GM12878 (cell line): ENCODE results near the gene TUBA4B. TPM values are rescaled to one million over a fixed set of nuclear protein-coding genes. Genes with fewer than 3 reads are reported as not detected.

Experiments used
- ATF7 ChIP-seq: fragments of 450-650 bp; IDR thresholded peaks from 2 replicates; pipeline ENCODE4 v1.6.1; 2016; ENCODE audit warnings: low read depth, mild to moderate bottlenecking
- BMI1 ChIP-seq: fragments of 450-650 bp; IDR thresholded peaks from 2 replicates; pipeline ENCODE4 v1.6.1; 2016; ENCODE audit warnings: mild to moderate bottlenecking, moderate library complexity, borderline replicate concordance
- CBX5 ChIP-seq: sonication (generic); IDR thresholded peaks from 2 replicates; pipeline ENCODE4 v1.6.1; 2016; ENCODE audit warnings: low read depth, moderate library complexity, mild to moderate bottlenecking, inconsistent platforms
- KAT2A ChIP-seq: conservative IDR thresholded peaks from 2 replicates; pipeline ENCODE4 v1.6.1; 2011; ENCODE audit warnings: low read depth, low read length; ENCODE audit not compliant: control insufficient read depth
- MTA2 ChIP-seq: fragments of 450-650 bp; IDR thresholded peaks from 2 replicates; pipeline ENCODE4 v1.6.1; 2016; ENCODE audit warnings: low read depth, mild to moderate bottlenecking, moderate library complexity
- NFIC ChIP-seq: IDR thresholded peaks from 2 replicates; pipeline ENCODE4 v1.6.1; 2012; ENCODE audit warnings: low read depth, mild to moderate bottlenecking, inconsistent platforms, low read length, moderate library complexity
- NR2C1 ChIP-seq: fragments of 450-650 bp; IDR thresholded peaks from 2 replicates; pipeline ENCODE4 v1.6.1; 2017; ENCODE audit warnings: antibody characterized with exemption, mild to moderate bottlenecking, moderate library complexity
- NR2C2 ChIP-seq: IDR thresholded peaks from 2 replicates; pipeline ENCODE4 v1.6.1; 2011; ENCODE audit warnings: borderline replicate concordance, low read depth; ENCODE audit not compliant: control insufficient read depth, insufficient read length
- NRF1 ChIP-seq: conservative IDR thresholded peaks from 2 replicates; pipeline ENCODE4 v1.6.1; 2011; ENCODE audit warnings: mild to moderate bottlenecking, low read depth, low read length, improper control_type of control experiment
- POLR2AphosphoS2 ChIP-seq: IDR thresholded peaks from 2 replicates; pipeline ENCODE4 v1.6.1; 2011; ENCODE audit warnings: low read depth, mild to moderate bottlenecking, low read length, improper control_type of control experiment, moderate library complexity
- POU2F2 ChIP-seq: IDR thresholded peaks from 3 replicates; pipeline ENCODE4 v1.6.1; 2011; ENCODE audit warnings: low read depth, mild to moderate bottlenecking, low read length, borderline replicate concordance
- RAD21 ChIP-seq: IDR thresholded peaks from 2 replicates; pipeline ENCODE4 v1.6.1; 2011; ENCODE audit warnings: mild to moderate bottlenecking, low read depth, low read length, moderate library complexity; ENCODE audit not compliant: insufficient read depth
- SP1 ChIP-seq: IDR thresholded peaks from one replicate; pipeline ENCODE4 v1.6.1; 2011; ENCODE audit warnings: low read depth, low read length
- TARDBP ChIP-seq: IDR thresholded peaks from 2 replicates; pipeline ENCODE4 v1.6.1; 2016; ENCODE audit warnings: borderline replicate concordance
- TCF12 ChIP-seq: IDR thresholded peaks from 2 replicates; pipeline ENCODE4 v1.6.1; 2011; ENCODE audit warnings: low read depth, mild to moderate bottlenecking, low read length
- YBX1 ChIP-seq: fragments of 450-650 bp; IDR thresholded peaks from 2 replicates; pipeline ENCODE4 v1.6.1; 2016; ENCODE audit warnings: antibody characterized with exemption
- ZNF217 ChIP-seq: fragments of 450-650 bp; IDR thresholded peaks from 2 replicates; pipeline ENCODE4 v1.6.1; 2017; ENCODE audit warnings: antibody characterized with exemption, mild to moderate bottlenecking
- ZNF274 ChIP-seq: IDR thresholded peaks from one replicate; pipeline ENCODE4 v1.8.0; 2011; ENCODE audit not compliant: insufficient read length, insufficient read depth
- polyA plus RNA-seq, 11 experiments: library from polyadenylated mRNA; depleted of rRNA in 4 of 11; unstranded in 6 of 11; stranded (reverse) in 5 of 11; fragments of >200 nt; fragmentation: Nextera tagmentation in 4 of 11; fragmentation: Illumina TruSeq in 1 of 11; extraction: Ambion mirVana in 4 of 11; extraction: Trizol in 1 of 11; gene quantifications; 1 replicate in 1 of 11; 2 replicates in 10 of 11; pipeline versions ENCODE4 v1.2.1 to v1.2.3, GENCODE V29; 2011 to 2016; ENCODE audit warnings: inconsistent platforms in 2 of 11, missing spikeins in 2 of 11, low read depth in 1 of 11
- total RNA-seq, 4 experiments: library from RNA; depleted of rRNA in 3 of 4; stranded (reverse); fragments of >200 nt in 3 of 4; fragmentation: Illumina TruSeq in 1 of 4; extraction: Trizol in 1 of 4; gene quantifications; 2 replicates each; pipeline versions ENCODE4 v1.2.1 to v1.2.3, GENCODE V29; 2013 to 2021
- TF ChIP-seq, protein P1 (sequence below): fragments of 450-650 bp; IDR thresholded peaks from 2 replicates; pipeline ENCODE4 v1.6.1; 2017; ENCODE audit warnings: mild to moderate bottlenecking, moderate library complexity
- TF ChIP-seq, protein P2 (sequence below): fragments of 450-650 bp; IDR thresholded peaks from 2 replicates; pipeline ENCODE4 v1.6.1; 2017; ENCODE audit warnings: low read depth, mild to moderate bottlenecking, moderate library complexity
- TF ChIP-seq, protein P3 (sequence below): fragments of 450-650 bp; IDR thresholded peaks from 2 replicates; pipeline ENCODE4 v1.6.1; 2017; ENCODE audit warnings: mild to moderate bottlenecking, low read depth, inconsistent platforms; ENCODE audit not compliant: poor library complexity, severe bottlenecking

TUBA4B gene
- total and polyA plus RNA-seq, 10 of the 15 experiments (the other 5 are each of a cell fraction or from before 2014, with no cell fraction given), result 0.07 TPM; not detected in 9

DNA sequence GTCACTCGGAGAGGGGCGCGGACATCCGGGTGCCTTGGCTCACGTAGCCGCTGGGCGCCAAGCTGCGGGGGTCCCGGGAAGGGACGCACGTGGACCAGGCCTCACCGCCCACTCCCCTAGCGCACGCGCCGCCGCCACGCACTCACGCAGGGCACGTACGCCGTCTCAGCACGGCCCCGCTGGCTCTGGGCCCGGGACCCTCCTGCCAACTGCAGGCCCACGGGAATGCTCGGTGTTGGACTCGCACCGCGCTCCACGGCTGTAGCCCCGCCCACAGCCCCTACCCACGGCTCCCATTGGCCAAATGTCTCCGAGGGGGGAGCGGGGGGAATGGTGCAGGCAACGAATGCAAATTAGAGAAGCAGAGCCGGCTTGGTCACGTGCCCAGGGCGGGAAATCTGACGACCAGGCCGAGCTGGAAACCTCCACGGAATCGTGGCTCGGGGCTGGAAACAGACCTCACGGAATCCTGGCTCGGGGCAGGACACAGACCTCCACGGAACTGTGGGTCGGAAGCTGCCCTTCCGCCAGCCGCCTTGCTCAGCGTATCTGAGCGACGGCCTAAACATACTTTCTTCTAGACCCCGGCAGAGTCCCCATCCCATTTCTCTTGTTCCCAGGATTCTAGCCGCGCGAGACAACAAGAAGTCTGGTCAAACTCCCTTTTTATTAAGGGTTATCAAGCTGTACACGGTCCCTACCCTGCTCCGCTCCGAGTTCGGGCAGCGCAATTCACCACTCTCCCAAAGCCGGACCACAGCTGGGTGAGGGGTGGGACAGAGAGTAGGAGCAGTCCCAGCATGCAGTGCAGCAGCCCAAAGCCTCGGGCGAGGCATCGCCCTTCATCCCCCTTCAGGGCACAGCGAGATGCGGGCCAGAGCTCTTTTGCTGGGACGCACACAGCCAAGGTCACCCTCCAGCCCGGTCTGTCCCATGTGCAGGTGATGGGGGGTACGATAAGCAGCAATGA lies 34.0 kb upstream of the TUBA4B start, which contains the start of gene ABCB6 (continued):
- TF ChIP-seq, protein P1, sequence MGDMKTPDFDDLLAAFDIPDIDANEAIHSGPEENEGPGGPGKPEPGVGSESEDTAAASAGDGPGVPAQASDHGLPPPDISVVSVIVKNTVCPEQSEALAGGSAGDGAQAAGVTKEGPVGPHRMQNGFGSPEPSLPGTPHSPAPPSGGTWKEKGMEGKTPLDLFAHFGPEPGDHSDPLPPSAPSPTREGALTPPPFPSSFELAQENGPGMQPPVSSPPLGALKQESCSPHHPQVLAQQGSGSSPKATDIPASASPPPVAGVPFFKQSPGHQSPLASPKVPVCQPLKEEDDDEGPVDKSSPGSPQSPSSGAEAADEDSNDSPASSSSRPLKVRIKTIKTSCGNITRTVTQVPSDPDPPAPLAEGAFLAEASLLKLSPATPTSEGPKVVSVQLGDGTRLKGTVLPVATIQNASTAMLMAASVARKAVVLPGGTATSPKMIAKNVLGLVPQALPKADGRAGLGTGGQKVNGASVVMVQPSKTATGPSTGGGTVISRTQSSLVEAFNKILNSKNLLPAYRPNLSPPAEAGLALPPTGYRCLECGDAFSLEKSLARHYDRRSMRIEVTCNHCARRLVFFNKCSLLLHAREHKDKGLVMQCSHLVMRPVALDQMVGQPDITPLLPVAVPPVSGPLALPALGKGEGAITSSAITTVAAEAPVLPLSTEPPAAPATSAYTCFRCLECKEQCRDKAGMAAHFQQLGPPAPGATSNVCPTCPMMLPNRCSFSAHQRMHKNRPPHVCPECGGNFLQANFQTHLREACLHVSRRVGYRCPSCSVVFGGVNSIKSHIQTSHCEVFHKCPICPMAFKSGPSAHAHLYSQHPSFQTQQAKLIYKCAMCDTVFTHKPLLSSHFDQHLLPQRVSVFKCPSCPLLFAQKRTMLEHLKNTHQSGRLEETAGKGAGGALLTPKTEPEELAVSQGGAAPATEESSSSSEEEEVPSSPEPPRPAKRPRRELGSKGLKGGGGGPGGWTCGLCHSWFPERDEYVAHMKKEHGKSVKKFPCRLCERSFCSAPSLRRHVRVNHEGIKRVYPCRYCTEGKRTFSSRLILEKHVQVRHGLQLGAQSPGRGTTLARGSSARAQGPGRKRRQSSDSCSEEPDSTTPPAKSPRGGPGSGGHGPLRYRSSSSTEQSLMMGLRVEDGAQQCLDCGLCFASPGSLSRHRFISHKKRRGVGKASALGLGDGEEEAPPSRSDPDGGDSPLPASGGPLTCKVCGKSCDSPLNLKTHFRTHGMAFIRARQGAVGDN, result peak; percentile 89
- TF ChIP-seq, protein P2, sequence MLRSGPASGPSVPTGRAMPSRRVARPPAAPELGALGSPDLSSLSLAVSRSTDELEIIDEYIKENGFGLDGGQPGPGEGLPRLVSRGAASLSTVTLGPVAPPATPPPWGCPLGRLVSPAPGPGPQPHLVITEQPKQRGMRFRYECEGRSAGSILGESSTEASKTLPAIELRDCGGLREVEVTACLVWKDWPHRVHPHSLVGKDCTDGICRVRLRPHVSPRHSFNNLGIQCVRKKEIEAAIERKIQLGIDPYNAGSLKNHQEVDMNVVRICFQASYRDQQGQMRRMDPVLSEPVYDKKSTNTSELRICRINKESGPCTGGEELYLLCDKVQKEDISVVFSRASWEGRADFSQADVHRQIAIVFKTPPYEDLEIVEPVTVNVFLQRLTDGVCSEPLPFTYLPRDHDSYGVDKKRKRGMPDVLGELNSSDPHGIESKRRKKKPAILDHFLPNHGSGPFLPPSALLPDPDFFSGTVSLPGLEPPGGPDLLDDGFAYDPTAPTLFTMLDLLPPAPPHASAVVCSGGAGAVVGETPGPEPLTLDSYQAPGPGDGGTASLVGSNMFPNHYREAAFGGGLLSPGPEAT, result 0 out of 2 replicates have a peak, but pooled peaks have one; percentile 31
- peak; percentile 42 for TF ChIP-seq SP1
- no peak for TF ChIP-seq NR2C1
- TF ChIP-seq POU2F2, result peak; percentile 96; the same call in 2 of the 3 replicates
- TF ChIP-seq NFIC, result no peak
- TF ChIP-seq ATF7, result no peak
- TF ChIP-seq MTA2, result 0 out of 2 replicates have a peak, but pooled peaks have one; percentile 9
- TF ChIP-seq RAD21, result no peak
- no peak for TF ChIP-seq TARDBP
- no peak for TF ChIP-seq KAT2A
- no peak for TF ChIP-seq TCF12
- no peak for TF ChIP-seq NRF1
- TF ChIP-seq NR2C2, result no peak
- peak; percentile 91 for TF ChIP-seq POLR2AphosphoS2
- TF ChIP-seq BMI1, result no peak
- peak; percentile 32; the same call in 1 of the 2 replicates for TF ChIP-seq ZNF217
- TF ChIP-seq CBX5, result no peak
- no peak for TF ChIP-seq ZNF274
- TF ChIP-seq, protein P3, sequence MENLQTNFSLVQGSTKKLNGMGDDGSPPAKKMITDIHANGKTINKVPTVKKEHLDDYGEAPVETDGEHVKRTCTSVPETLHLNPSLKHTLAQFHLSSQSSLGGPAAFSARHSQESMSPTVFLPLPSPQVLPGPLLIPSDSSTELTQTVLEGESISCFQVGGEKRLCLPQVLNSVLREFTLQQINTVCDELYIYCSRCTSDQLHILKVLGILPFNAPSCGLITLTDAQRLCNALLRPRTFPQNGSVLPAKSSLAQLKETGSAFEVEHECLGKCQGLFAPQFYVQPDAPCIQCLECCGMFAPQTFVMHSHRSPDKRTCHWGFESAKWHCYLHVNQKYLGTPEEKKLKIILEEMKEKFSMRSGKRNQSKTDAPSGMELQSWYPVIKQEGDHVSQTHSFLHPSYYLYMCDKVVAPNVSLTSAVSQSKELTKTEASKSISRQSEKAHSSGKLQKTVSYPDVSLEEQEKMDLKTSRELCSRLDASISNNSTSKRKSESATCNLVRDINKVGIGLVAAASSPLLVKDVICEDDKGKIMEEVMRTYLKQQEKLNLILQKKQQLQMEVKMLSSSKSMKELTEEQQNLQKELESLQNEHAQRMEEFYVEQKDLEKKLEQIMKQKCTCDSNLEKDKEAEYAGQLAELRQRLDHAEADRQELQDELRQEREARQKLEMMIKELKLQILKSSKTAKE, result no peak
- no peak for TF ChIP-seq YBX1
